Breast epithelium (tissue), 4 donors: ENCODE data around the gene TTYH3. TPM values are rescaled to one million over a fixed set of nuclear protein-coding genes. Genes with fewer than 3 reads are reported as not detected.

ENCODE experiments used
- DNase-seq, 2 donors: peaks; one replicate each; pipeline ENCODE4 v3.0.0-alpha.2; 2019; ENCODE audit warnings: low spot score in 2 of 2
- H3K27ac ChIP-seq, 2 donors: fragments of 200-600 bp; sonication (generic) in 1 of 2; one replicate each; pipeline ENCODE4 v1.5.1; 2016 to 2019; ENCODE audit warnings: mild to moderate bottlenecking in 1 of 2
- H3K27me3 ChIP-seq, 2 donors: fragments of 200-600 bp; sonication (generic) in 1 of 2; one replicate each; pipeline versions ENCODE4 v1.5.1 to v1.6.0; 2017 to 2019; ENCODE audit warnings: control low read depth in 1 of 2, mild to moderate bottlenecking in 1 of 2
- H3K36me3 ChIP-seq: fragments of 200-600 bp; one replicate; pipeline ENCODE4 v1.5.1; 2019
- H3K4me1 ChIP-seq, 2 donors: fragments of 200-600 bp; sonication (generic); one replicate each; pipeline ENCODE4 v1.5.1; 2016 to 2019; ENCODE audit warnings: control low read depth in 1 of 2
- H3K4me3 ChIP-seq, 3 donors: fragments of 200-600 bp; sonication (generic); 1 replicate in 2 of 3; 2 replicates in 1 of 3; pipeline ENCODE4 v1.5.1; 2016 to 2019; ENCODE audit warnings: mild to moderate bottlenecking in 3 of 3, moderate library complexity in 2 of 3
- H3K9me3 ChIP-seq, 2 donors: fragments of 200-600 bp; sonication (generic) in 1 of 2; one replicate each; pipeline ENCODE4 v1.5.1; 2016 to 2019; ENCODE audit warnings: control low read depth in 1 of 2
- POLR2A ChIP-seq: fragments of 450-650 bp; IDR thresholded peaks from one replicate; pipeline ENCODE4 v1.6.1; 2016; ENCODE audit warnings: antibody characterized with exemption, mild to moderate bottlenecking, moderate library complexity
- POLR2AphosphoS5 ChIP-seq, 3 donors: sonication (generic); formaldehyde crosslinking; IDR thresholded peaks; one replicate each; pipeline ENCODE4 v1.6.1; 2017; ENCODE audit warnings: antibody characterized with exemption in 3 of 3
- intact Hi-C: fragments of 100-400 bp; cut with DNase I; formaldehyde crosslinking; loops from one replicate; pipeline ENCODE4 v1.15.1; 2023; ENCODE audit warnings: low total_unique reads
- total RNA-seq, 3 donors: library from RNA; depleted of rRNA; stranded (reverse); fragments of >200 nt; gene quantifications; one replicate each; pipeline ENCODE4 v1.1.0, GENCODE V29; 2016
- TF ChIP-seq, protein P1 (sequence below), 3 donors: fragments of 450-650 bp; IDR thresholded peaks; one replicate each; pipeline ENCODE4 v1.5.1; 2016 to 2017; ENCODE audit warnings: antibody characterized with exemption in 3 of 3, mild to moderate bottlenecking in 3 of 3, moderate library complexity in 3 of 3

The TTYH3 gene
- total RNA-seq, 3 donors from 2014 or later = 11.6 to 17.9 (median 17.4) TPM

DNA sequence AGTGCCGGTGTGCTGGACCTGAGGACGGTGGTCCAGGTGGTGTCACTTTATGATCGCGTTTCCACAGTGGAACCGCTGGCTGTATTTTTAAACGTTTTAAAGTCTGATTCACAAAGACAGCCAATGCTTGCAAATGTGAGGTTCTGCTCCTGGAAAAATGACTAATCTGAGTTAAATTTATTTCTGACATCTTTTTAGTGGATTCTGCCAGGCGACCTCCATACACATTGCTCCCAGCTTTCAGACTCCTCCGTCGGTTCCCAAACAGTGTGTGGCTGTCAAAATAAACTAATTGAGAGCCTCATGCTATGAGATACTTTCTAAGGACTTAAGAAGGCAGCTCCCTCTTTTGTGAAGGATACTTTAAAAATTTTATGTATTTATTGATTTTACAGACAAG is 12.7 kb upstream of the TTYH3 start:
- Histone ChIP-seq H3K9me3 (no peaks in the 10 kb centered on the region), H3K27ac (no peak overlapping the region), H3K27me3 (no peaks in the 10 kb centered on the region), H3K4me1 (peaks cover 5 to 17% of the 10 kb centered on the region in 2 donors), H3K4me3 (peak overlapping the region in 1 of 3 donors; percentile 15), H3K36me3 (no peaks in the 10 kb centered on the region)
- TF ChIP-seq POLR2A (no peak), POLR2AphosphoS5 (IDR thresholded peaks at IDR 0.05) (no peak)
- TF ChIP-seq, protein P1, sequence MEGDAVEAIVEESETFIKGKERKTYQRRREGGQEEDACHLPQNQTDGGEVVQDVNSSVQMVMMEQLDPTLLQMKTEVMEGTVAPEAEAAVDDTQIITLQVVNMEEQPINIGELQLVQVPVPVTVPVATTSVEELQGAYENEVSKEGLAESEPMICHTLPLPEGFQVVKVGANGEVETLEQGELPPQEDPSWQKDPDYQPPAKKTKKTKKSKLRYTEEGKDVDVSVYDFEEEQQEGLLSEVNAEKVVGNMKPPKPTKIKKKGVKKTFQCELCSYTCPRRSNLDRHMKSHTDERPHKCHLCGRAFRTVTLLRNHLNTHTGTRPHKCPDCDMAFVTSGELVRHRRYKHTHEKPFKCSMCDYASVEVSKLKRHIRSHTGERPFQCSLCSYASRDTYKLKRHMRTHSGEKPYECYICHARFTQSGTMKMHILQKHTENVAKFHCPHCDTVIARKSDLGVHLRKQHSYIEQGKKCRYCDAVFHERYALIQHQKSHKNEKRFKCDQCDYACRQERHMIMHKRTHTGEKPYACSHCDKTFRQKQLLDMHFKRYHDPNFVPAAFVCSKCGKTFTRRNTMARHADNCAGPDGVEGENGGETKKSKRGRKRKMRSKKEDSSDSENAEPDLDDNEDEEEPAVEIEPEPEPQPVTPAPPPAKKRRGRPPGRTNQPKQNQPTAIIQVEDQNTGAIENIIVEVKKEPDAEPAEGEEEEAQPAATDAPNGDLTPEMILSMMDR (IDR thresholded peaks at IDR 0.05) = no peak
- DNase-seq = no peak
- intact Hi-C loops = loop anchor here (10.0 kb wide), 1 partner anchor 374 kb away; the partner anchor contains the start of genes MRM2 and NUDT1

DNA sequence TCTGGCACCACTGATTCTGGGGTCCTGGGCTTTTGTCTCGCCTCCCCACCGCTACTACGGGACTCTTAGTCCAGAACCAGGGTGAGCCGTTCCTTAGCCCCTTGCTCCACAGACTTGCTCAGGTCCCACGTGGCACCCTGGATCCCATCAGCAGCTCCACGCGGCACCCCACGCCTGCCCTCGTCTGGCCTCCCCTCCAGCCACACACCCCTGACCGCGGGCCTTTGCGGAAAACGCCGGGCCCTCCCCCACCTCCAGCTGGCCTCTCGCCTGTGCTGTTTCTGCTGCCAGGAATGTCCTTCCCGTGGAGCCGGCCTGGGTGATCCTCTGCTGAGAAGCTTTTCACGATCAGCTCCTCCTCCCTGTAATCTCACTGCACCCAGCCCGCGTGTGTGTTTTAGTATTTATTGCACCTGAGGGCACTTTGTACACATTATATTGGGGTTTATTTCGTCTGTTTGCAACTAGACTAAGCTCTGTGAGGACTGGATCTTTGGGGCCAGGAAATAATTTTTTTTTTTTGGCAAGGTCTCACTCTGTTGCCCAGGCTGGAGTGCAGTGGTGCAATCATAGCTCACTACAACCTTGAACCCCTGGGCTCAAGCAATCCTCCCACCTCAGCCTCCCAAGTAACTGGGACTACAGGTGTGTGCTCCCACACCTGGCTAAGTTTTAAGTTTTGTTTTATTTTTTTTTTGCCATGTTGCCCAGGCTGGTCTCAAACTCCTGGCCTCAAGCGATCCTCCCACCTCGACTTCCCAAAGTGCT is 10.5 kb upstream of the TTYH3 start:
- no peaks in the 10 kb centered on the region for H3K27me3 ChIP-seq
- no peaks in the 10 kb centered on the region for H3K9me3 ChIP-seq
- no peak for DNase-seq
- no peaks in the 10 kb centered on the region for H3K36me3 ChIP-seq
- peaks cover 0 to 17% of the 10 kb centered on the region in 2 donors for H3K4me1 ChIP-seq
- TF ChIP-seq, protein P1 (IDR thresholded peaks at IDR 0.05) = no peak
- no peak for TF ChIP-seq POLR2AphosphoS5 (IDR thresholded peaks at IDR 0.05)
- no peak for TF ChIP-seq POLR2A
- H3K4me3 ChIP-seq = peak overlapping the region in 1 of 3 donors; percentile 22
- intact Hi-C loops = no loop called here
- H3K27ac ChIP-seq = peak overlapping the region in 1 of 2 donors; percentile 38

DNA sequence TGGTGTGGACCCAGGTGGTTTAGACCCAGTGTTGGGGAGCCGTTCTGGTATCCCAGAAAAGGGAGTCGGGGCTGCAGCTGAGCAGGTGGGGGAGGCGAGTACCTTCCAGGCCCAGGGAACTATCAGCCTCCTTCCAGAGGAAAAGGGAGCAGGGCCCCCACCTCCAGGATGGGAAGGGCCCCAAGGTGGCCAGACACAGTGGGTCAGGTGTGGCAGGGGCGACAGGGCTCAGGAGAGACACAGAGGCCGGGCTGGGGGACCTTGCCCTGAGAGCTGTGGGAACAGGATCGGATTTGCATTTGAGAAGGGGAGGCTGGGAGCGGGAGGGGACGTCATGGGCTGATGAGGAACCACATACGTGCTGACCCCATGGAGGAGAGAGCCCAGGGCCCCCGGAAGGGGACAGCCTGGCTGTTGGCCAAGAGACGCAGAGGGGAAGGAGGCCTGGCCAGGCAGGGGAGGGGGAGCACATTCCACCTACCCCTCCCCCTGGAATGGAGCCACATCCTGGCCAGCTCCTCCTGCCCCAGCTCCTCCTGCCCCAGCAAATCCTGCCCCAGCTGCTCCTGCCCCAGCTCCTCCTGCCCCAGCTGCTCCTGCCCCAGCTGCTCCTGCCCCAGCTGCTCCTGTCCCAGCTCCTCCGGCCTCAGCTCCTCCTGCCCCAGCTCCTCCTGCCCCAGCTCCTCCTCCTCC is 9.7 kb upstream of the TTYH3 start:
- Histone ChIP-seq H3K27ac (no peak overlapping the region), H3K4me1 (peaks cover 0 to 16% of the 10 kb centered on the region in 2 donors), H3K9me3 (no peaks in the 10 kb centered on the region), H3K27me3 (no peaks in the 10 kb centered on the region), H3K36me3 (no peaks in the 10 kb centered on the region), H3K4me3 (no peak overlapping the region)
- TF ChIP-seq, protein P1 (IDR thresholded peaks at IDR 0.05) = no peak
- TF ChIP-seq POLR2AphosphoS5 (IDR thresholded peaks at IDR 0.05) (no peak), POLR2A (no peak)
- intact Hi-C loops = no loop called here
- no peak for DNase-seq

DNA sequence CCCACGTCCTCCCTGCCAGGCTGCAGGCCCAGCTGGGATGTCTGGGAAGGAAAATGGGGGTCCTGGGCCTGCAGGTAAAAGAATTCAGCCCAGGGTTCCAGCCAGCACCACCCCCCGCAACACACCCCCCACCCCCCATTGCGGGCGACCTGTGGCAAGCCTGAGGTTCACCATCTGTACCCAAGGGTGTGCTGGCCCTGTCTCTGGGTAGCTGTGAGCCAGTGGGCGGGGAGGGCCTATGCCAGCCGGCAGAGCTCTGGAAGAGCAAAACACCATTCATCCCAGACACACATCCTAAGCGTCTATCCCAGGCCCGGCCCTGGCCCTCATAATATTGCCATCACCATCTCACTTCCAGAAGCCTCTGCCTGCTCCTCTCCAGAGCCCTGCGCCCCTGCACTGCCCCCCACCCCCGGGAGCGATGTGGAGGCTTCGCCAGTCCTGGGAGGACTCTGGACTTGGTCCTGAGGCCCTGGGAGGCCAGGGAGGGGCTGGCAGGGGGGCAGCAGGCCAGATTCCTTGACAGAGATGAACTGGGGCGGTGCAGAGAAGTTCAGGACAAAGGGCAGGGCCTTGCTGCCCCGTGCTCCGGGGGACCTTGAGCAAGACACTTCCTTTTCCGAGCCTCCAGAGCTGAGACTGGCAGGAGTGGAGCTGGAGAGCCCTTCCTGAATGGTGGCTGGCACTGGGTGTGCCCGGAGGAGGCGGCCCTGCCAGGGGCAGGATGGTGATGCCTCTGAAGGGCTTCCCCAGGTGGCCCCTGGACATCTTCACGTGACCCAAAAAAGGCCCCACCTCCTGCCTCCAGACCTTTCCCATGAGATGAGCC is 8.7 kb upstream of the TTYH3 start:
- peaks cover 0 to 6% of the 10 kb centered on the region in 2 donors for H3K4me1 ChIP-seq
- H3K27me3 ChIP-seq = no peaks in the 10 kb centered on the region
- TF ChIP-seq, protein P1 (IDR thresholded peaks at IDR 0.05) = no peak
- intact Hi-C loops = no loop called here
- no peaks in the 10 kb centered on the region for H3K9me3 ChIP-seq
- H3K27ac ChIP-seq = no peak overlapping the region
- no peaks in the 10 kb centered on the region for H3K36me3 ChIP-seq
- DNase-seq = no peak
- H3K4me3 ChIP-seq = no peak overlapping the region
